HepG2 (cell line): ENCODE results near the gene P2RX2. TPM values are rescaled to one million over a fixed set of nuclear protein-coding genes. Genes with fewer than 3 reads are reported as not detected.

Experiments used
- ELF4 ChIP-seq: sonication (generic); formaldehyde crosslinking; IDR thresholded peaks from 2 replicates; pipeline ENCODE4 v1.5.0; 2020; ENCODE audit warnings: missing genetic modification reagents, mild to moderate bottlenecking, moderate library complexity, borderline replicate concordance
- IKZF4 ChIP-seq: sonication (generic); formaldehyde crosslinking; IDR thresholded peaks from 2 replicates; pipeline ENCODE4 v1.5.1; 2020; ENCODE audit warnings: borderline replicate concordance, mild to moderate bottlenecking, low read depth, missing genetic modification reagents; ENCODE audit errors: not compliant biosample characterization
- KDM5A ChIP-seq: fragments of 200-600 bp; sonication (generic); IDR thresholded peaks from 2 replicates; pipeline ENCODE4 v1.7.0; 2018; ENCODE audit warnings: antibody characterized with exemption, mild to moderate bottlenecking, low read length, borderline replicate concordance
- MTF2 ChIP-seq: sonication (generic); formaldehyde crosslinking; IDR thresholded peaks from 2 replicates; pipeline ENCODE4 v1.5.0; 2020; ENCODE audit warnings: missing genetic modification reagents, borderline replicate concordance
- RELA ChIP-seq: sonication (generic); formaldehyde crosslinking; IDR thresholded peaks from 2 replicates; pipeline ENCODE4 v1.4.0; 2020; ENCODE audit warnings: missing genetic modification reagents
- RFXANK ChIP-seq: IDR thresholded peaks from 2 replicates; pipeline ENCODE4 v1.6.1; 2016
- SNRNP70 ChIP-seq: fragments of 200-400 bp; formaldehyde crosslinking; IDR thresholded peaks from 2 replicates; pipeline ENCODE4 v1.6.1; 2017; ENCODE audit warnings: mild to moderate bottlenecking, low read depth, low read length, moderate library complexity
- SP5 ChIP-seq: IDR thresholded peaks from 2 replicates; pipeline ENCODE4 v1.6.1; 2016; ENCODE audit warnings: low read depth, borderline replicate concordance
- ZNF292 ChIP-seq: sonication (generic); formaldehyde crosslinking; IDR thresholded peaks from 2 replicates; pipeline ENCODE4 v1.8.1; 2022; ENCODE audit warnings: mild to moderate bottlenecking, low read depth, missing genetic modification reagents, borderline replicate concordance
- ZSCAN12 ChIP-seq: sonication (generic); formaldehyde crosslinking; IDR thresholded peaks from 2 replicates; pipeline ENCODE4 v1.9.0; 2021; ENCODE audit warnings: mild to moderate bottlenecking, missing genetic modification reagents
- polyA plus RNA-seq, 8 experiments: library from polyadenylated mRNA; depleted of rRNA in 3 of 8; stranded (reverse) in 7 of 8; unstranded in 1 of 8; fragments of >200 nt; fragmentation: Illumina TruSeq in 4 of 8; extraction: Trizol in 4 of 8; gene quantifications; 2 replicates each; pipeline versions ENCODE4 v1.2.1 to v1.2.3, GENCODE V29; 2011 to 2016; ENCODE audit warnings: low read depth in 4 of 8, missing spikeins in 1 of 8, mixed read lengths in 1 of 8; ENCODE audit not compliant: insufficient read depth in 1 of 8
- total RNA-seq, 5 experiments: library from RNA; depleted of rRNA; stranded (reverse); fragments of >200 nt; fragmentation: Illumina TruSeq; extraction: Trizol; gene quantifications; 2 replicates each; pipeline ENCODE4 v1.2.3, GENCODE V29; 2016; ENCODE audit warnings: low read depth in 1 of 5
- TF ChIP-seq, protein P1 (sequence below), 2 experiments: sonication (generic) in 1 of 2; formaldehyde crosslinking in 1 of 2; IDR thresholded peaks; 2 replicates each; pipeline versions ENCODE4 v1.6.1 to v1.9.0; 2014 to 2022; ENCODE audit warnings: antibody characterized with exemption in 1 of 2, borderline replicate concordance in 1 of 2, inconsistent platforms in 1 of 2, low read depth in 1 of 2, missing genetic modification reagents in 1 of 2
- TF ChIP-seq, protein P2 (sequence below): sonication (generic); formaldehyde crosslinking; IDR thresholded peaks from 2 replicates; pipeline ENCODE4 v1.5.1; 2020; ENCODE audit warnings: mild to moderate bottlenecking, missing genetic modification reagents, moderate library complexity
- TF ChIP-seq, protein P3 (sequence below): sonication (generic); formaldehyde crosslinking; IDR thresholded peaks from 2 replicates; pipeline ENCODE4 v1.5.0; 2020; ENCODE audit warnings: mild to moderate bottlenecking, missing genetic modification reagents
- TF ChIP-seq, protein P4 (sequence below): sonication (generic); formaldehyde crosslinking; IDR thresholded peaks from 2 replicates; pipeline ENCODE4 v1.4.0; 2020; ENCODE audit warnings: missing genetic modification reagents

The P2RX2 gene
- total and polyA plus RNA-seq, 2 of the 13 experiments (the other 11 are each of a cell fraction or from before 2014, with no cell fraction given): not detected

DNA sequence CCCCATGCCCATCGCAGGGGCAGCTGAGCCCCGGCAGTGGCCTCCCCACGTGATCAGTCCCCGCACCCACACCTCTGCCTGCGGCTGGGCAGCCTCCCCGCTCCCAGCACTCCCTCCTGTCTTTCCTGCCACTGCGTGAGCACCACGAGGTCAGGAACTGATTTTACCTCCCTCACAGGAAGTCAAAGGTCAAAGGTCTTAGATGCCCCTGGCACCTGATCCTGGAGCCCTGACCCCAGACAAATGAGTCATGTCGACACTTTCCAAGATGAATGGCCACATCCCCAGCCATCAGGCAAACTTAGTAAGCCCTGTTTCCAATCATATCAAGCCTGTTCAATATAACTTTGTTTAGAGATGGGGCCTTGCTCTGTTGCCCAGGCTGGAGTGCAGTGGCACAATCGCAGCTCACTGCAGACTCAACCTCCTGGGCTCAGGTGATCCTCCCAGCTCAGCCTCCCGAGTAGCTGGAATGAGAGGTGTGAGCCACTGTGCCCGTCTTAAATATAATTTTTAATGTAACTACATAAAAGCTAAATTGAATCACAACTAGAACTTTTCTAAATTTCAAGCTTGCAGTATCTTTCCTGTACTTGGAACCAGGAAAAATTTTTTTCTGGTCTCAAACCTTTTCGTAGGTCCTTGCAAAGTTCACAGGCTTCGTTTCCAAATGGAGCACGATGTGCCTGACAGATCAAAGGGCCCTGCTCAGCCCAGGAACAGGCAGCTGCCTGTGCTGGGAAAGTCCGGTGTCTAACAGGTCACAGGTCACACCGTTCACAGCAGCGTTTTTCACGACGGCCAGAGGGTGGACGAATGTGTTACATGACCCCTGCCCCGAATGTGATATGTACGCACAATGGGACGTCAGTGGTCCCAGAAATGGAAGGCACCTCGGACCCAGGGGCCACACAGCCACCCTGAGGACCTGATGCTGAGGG is 10.1 kb upstream of the P2RX2 start (continued):
- TF ChIP-seq, protein P1, sequence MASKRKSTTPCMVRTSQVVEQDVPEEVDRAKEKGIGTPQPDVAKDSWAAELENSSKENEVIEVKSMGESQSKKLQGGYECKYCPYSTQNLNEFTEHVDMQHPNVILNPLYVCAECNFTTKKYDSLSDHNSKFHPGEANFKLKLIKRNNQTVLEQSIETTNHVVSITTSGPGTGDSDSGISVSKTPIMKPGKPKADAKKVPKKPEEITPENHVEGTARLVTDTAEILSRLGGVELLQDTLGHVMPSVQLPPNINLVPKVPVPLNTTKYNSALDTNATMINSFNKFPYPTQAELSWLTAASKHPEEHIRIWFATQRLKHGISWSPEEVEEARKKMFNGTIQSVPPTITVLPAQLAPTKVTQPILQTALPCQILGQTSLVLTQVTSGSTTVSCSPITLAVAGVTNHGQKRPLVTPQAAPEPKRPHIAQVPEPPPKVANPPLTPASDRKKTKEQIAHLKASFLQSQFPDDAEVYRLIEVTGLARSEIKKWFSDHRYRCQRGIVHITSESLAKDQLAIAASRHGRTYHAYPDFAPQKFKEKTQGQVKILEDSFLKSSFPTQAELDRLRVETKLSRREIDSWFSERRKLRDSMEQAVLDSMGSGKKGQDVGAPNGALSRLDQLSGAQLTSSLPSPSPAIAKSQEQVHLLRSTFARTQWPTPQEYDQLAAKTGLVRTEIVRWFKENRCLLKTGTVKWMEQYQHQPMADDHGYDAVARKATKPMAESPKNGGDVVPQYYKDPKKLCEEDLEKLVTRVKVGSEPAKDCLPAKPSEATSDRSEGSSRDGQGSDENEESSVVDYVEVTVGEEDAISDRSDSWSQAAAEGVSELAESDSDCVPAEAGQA (IDR thresholded peaks at IDR 0.05; ENCODE audit: low read depth): no peak
- TF ChIP-seq, protein P1 (CRISPR knock-in tag; IDR thresholded peaks at IDR 0.05; ENCODE audit: borderline replicate concordance): 0 out of 2 replicates have a peak, but pooled peaks have one; percentile 38
- TF ChIP-seq SP5 (CRISPR knock-in tag): 0 out of 2 replicates have a peak, but pooled peaks have one; percentile 26
- TF ChIP-seq, protein P2, sequence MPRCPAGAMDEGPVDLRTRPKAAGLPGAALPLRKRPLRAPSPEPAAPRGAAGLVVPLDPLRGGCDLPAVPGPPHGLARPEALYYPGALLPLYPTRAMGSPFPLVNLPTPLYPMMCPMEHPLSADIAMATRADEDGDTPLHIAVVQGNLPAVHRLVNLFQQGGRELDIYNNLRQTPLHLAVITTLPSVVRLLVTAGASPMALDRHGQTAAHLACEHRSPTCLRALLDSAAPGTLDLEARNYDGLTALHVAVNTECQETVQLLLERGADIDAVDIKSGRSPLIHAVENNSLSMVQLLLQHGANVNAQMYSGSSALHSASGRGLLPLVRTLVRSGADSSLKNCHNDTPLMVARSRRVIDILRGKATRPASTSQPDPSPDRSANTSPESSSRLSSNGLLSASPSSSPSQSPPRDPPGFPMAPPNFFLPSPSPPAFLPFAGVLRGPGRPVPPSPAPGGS: no peak; the same call in 1 of the 2 replicates
- no peak for TF ChIP-seq RFXANK (CRISPR knock-in tag)
- TF ChIP-seq, protein P3, sequence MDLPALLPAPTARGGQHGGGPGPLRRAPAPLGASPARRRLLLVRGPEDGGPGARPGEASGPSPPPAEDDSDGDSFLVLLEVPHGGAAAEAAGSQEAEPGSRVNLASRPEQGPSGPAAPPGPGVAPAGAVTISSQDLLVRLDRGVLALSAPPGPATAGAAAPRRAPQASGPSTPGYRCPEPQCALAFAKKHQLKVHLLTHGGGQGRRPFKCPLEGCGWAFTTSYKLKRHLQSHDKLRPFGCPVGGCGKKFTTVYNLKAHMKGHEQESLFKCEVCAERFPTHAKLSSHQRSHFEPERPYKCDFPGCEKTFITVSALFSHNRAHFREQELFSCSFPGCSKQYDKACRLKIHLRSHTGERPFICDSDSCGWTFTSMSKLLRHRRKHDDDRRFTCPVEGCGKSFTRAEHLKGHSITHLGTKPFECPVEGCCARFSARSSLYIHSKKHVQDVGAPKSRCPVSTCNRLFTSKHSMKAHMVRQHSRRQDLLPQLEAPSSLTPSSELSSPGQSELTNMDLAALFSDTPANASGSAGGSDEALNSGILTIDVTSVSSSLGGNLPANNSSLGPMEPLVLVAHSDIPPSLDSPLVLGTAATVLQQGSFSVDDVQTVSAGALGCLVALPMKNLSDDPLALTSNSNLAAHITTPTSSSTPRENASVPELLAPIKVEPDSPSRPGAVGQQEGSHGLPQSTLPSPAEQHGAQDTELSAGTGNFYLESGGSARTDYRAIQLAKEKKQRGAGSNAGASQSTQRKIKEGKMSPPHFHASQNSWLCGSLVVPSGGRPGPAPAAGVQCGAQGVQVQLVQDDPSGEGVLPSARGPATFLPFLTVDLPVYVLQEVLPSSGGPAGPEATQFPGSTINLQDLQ (CRISPR knock-in tag): 0 out of 2 replicates have a peak, but pooled peaks have one; percentile 28
- TF ChIP-seq ELF4 (CRISPR knock-in tag): 0 out of 2 replicates have a peak, but pooled peaks have one; percentile 48
- 0 out of 2 replicates have a peak, but pooled peaks have one; percentile 51 for TF ChIP-seq ZSCAN12
- TF ChIP-seq IKZF4: peak; percentile 43
- no peak for TF ChIP-seq KDM5A
- TF ChIP-seq SNRNP70: no peak
- TF ChIP-seq, protein P4, sequence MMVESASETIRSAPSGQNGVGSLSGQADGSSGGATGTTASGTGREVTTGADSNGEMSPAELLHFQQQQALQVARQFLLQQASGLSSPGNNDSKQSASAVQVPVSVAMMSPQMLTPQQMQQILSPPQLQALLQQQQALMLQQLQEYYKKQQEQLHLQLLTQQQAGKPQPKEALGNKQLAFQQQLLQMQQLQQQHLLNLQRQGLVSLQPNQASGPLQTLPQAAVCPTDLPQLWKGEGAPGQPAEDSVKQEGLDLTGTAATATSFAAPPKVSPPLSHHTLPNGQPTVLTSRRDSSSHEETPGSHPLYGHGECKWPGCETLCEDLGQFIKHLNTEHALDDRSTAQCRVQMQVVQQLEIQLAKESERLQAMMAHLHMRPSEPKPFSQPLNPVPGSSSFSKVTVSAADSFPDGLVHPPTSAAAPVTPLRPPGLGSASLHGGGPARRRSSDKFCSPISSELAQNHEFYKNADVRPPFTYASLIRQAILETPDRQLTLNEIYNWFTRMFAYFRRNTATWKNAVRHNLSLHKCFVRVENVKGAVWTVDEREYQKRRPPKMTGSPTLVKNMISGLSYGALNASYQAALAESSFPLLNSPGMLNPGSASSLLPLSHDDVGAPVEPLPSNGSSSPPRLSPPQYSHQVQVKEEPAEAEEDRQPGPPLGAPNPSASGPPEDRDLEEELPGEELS (CRISPR knock-in tag): 0 out of 2 replicates have a peak, but pooled peaks have one; percentile 31
- TF ChIP-seq MTF2 (CRISPR knock-in tag): no peak
- no peak for TF ChIP-seq ZNF292 (CRISPR knock-in tag)
- no peak for TF ChIP-seq RELA
